Measurements from ENCODE around the gene COL4A6.

The COL4A6 gene

DNA sequence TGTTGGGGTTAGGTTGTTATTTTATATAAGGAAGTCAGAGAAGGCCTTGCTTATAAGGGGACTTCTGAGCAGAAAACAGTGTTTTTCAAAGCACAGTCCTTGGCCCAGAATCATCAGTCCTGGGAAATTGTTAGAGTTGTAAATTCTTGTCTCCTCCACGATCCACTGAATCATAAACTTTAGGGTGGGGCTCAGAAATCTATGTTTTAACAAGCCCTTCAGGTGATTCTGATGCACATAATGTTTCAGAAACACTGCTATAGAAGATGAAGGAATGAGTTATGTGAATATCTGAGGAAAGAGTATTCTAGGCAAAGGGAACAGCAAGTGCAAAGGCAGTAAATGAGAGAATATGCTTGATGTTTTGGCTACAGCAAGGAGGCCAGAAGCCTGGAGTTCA, 121.8 kb downstream of the COL4A6 start:
- DNase-seq: no peak

DNA sequence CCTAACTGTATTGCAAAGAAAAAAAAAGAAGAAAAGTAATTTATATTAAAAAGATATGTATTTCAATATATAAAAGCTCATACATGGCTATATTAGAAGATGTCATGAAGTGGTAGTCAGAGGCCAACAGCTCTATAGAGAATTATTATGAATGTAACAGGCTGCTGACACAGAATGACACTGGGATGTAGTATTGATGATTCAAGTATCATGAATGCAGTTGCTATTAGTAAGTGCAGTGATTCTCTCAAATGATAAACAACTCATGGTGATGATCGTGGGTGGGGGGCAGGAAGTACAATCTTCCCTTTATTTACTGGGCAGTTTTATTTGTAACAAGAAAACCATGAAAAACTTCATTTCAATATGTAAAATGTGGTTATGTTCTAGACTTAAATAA, 124.6 kb downstream of the COL4A6 start:
- no peak for DNase-seq

DNA sequence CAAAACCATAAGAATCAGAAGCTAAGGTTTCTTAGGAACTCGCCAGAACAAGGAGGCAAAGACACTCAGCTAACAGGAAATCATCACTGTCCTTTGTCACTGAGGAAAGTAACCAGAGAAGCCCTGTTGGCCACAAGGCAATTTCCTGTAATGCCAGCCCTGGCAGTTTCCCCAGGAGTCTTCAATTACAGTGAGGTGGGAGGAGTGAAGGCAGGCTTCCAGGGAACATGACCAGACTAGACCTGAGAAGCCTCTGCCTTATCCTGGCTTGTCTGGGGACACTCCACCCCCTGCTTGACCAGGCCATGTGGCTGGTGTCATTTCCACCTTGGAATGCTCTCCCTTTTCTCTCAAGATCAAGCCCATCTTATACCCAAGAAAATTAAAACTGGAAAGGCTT, 125.3 kb downstream of the COL4A6 start:
- DNase-seq: no peak

DNA sequence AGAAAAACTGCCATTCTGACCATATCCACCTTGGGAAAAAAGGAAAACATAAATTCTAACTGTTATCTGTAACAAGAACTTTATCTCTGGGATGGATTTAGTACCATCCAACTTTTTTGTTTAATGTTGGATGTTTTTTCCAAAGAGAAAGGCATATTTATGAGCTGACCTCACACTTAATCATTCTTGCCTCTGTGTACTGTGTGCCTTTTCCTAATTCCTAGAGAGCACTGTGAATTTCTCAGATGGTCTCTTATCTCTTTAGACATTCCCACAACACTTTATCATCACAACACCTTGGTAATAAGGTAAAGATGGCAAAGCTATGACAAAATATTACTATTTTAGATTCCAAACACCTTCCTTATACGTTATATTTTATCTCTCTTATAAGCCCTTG, 126.2 kb downstream of the COL4A6 start:
- no peak for DNase-seq

DNA sequence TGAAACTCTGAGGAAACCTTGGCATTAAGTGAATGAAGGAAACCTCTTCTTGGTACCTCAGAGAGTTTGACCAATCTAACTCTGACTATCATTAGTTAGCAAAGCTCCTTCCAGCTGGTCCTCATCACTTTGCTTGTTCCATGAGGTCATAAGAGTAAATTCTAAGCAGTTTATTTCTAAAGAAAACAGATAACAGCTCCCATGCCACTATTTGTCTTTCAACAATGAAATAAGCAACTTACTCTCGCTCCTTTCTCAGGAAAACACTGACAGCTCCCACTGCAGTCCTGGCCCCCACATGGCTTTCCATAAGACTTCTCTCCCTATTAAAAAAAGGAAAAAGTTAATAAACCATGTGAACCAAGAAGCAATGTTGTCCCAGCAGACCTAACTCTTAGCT, 127.7 kb downstream of the COL4A6 start:
- no peak for DNase-seq

DNA sequence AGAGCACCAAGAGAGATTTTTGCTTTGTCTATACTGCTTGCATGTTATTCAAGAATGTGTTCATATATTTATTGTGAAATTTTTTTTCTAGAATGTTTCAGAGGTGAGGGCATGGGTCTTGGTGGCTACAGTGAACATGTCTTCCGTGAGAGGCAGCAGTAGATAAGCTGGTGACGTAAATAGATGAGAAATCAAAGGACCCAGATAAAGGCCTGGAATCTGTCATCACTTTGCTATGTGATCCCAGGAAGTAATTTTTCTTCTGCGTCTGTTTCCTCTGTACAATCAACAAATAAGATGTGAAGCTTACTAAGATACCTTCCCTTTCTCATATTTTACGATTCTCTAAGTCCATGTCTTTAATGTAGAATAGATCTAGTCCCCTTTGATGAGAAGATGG, 129.1 kb downstream of the COL4A6 start:
- DNase-seq: no peak

DNA sequence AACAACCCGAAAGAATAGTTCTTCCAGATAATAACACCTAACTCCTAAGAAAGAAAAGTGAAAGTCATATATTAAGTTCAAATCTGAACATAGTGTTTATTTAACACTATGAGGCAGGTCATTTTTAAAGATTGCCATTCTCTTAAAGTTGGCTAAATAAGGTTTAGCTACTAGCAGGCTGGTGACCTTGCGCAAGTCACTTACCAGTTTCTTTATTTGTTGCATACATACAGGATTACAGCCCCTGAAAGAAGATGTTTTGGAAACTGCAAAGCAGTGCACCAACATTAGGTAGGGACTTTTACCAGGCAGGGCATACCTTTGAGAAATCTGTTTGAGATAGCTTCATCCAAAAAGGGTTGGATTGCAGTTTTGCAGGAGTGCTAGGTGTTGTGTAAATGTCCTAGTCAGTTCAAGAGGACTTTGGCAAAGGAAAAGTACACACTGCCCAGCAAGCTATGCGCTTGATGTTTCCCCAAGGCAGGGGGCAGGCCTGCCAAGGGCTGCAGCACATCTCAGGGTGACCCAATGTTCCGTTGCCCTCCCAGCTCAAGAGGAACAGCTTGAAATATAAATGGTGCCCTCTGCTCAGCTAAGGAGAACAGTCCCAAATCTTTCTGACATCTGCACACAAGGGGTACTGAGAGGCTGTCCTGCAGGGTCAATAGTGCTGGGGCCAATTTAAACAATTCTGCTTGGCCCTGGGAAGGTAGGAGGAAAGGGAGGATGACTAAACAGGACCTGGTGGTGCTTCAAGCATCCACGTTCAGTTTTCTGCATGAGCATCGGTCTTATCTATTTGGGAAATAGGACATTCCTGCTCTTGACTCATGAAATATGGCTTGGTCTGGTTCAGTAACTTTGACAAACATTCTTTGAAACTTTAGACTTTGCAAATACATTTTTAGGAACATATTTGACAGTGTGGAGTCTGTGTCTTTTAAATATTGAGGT, 130.8 kb downstream of the COL4A6 start:
- DNase-seq: no peak

DNA sequence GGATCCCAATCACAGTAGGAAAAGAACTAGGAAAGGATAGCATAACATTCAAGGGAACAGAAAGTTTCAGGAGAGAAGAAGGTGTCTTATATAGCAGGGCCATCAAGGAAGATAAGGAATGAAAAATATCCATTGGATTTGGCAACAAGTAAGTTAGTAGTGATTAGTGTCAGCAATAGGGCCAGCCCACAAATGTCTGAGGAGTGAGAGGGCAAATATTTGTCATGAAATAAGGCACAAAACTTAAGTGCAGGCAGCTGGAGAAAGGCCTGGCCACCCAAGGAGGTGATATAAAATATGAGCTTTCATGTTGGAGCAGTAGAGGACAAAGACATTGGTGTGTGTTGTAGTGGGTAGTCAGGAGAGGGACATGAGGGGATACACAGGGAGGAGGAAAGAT, 132.1 kb downstream of the COL4A6 start:
- no peak for DNase-seq

DNA sequence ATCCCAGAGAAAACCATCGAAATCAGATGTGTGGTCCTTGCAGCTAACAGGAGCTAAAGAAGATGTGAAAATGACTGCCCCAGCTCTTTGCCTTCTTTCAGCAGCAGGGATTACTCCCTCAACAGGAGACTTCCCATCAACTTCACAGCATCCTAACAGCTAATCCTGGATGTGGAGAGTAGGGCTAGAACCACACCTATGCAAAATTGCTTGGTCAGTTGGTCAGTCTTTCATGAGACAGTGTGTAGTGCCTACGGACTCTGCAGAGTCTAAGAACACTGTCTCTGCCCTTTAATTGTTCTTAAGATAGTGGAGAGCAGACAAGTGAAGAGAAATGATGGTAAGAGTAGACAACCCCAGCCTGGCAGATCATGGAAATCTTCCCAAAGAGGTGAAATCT, 133.5 kb downstream of the COL4A6 start:
- DNase-seq: no peak

DNA sequence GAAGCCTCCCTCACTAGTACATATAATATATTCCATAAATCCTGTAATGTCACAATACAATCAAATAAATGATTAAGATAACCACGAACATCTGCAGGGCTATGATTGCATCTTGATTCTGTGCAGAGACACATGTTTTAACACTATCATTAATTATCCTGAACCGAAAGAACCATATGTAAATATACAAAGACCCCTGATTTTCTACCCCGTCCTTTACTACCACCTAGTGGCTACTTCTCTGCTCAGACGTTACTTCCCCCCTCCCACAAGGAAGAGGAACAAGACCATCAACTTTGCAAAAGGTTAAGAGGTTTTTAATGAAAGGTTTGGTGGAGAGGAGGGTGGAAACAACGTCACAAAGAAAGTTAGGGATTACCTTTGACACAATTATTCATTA, 134.0 kb downstream of the COL4A6 start:
- DNase-seq: no peak

DNA sequence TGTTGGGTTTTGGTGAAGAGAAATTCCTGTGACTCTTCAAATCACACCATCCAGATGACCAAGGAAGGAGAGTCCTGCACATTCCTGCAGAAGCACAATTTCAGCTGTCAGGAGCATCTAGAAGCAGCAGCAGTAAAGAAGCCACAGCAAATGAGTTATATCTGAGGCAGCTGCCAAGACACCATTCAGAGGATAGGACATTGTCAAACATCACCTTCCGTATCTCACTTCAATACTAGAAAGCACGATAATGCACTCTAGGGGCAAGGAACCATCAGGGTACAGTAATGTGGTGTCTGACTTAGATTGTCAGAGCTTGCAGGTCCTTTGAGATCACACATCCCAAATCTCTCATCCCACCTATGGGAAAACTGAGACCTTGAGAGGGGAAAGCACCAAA, 134.5 kb downstream of the COL4A6 start:
- no peak for DNase-seq

DNA sequence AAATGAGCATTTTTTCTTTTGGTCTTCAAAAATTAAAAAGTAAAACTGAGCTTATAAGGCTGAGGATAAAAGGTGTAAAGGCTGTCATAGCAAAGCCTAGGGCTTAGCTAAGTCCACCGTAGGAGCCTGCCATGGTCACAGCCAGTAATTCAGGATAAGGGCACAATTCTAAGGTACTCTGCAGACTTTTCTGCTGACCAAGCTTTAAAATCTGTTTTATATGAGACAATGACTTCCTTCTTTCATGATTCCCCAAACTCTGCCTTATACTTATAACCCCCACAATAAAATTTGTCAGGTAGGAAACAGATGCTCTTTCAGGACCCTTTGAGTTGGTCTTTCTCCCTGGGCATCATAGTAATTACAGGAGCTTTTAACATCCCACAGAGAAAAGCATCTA, 138.5 kb downstream of the COL4A6 start:
- DNase-seq: no peak

DNA sequence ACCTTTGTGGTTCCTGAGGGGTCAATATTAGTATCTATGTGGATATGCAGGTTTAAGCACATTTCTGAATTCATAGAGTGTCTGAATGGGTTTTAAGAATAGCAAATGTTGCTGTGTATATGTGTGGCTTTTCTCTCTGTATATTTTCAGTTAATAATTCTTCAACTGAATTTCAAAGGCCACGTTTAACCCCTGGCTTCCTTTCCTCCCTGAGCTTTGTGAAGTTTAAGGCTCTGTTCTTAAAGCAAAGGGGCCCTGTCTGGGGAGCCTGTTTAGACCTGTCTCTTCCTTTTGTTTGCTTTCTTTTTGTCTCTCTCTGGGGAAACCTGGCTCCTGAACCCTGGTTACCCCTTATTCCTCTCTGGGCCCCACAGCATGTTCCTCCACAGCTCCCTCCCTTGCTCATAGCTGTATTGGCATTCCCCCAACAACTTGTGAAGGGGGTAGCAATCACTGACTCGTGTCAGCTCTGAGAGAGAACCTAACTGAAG, 139.1 kb downstream of the COL4A6 start:
- DNase-seq: no peak

DNA sequence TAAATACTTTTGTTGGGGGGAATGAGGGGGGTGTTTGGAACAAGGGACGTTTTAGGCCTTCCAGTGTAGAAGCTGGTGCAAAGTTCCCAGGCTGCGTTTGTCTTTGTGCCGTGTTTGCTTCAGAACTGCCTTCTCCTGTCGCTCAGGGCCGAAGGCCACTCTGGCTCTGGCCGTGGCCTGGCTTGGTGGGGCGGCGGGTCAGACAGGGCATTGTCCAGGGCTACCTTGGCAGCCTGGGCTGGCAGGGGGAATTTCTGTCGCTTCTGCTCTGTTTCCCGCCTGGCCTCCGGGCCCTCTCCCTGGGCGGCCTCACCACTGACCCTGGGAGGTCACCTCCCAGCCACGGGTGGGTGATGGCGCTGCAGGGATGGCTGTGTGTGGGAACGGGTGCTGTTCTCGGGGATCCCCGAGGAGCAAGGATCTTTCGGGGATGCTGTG, 140.0 kb downstream of the COL4A6 start:
- no peak for DNase-seq

DNA sequence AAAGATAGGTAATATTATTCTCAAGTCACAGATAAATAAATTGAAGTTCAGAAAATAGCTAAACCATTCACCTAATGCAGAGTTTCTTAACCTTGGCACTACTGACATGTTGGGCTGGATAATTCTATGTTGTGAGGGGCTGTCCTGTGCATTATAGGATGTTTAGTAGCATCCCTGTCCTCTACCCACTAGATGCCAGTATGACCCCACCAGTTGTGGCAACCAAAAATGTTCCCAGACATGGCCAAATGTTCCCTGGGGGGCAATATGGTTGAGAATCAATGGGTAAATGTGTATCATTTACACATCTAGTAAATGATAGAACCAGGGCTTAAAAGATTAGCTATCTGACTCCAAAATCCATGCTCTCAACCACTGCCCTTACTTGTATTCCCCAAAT, 140.9 kb downstream of the COL4A6 start:
- no peak for DNase-seq

DNA sequence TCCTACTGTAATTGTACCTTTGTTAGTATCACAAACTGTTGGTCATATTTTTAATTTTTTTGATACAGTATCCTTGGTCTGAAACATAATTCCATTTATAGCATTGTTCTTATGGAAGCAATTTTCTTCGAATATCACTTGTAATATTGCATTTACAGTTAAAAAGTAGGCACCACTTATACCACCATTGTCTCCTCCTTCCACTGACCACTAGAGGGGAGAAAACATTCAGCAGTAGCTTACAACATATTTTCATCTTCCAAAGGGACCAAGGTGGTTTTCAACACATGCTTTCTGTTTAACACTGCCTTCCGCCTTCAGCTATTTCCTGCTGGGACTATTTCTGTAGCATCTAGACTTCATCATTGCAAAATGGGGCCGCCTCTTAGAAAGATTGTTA, 146.2 kb downstream of the COL4A6 start:
- DNase-seq: no peak

DNA sequence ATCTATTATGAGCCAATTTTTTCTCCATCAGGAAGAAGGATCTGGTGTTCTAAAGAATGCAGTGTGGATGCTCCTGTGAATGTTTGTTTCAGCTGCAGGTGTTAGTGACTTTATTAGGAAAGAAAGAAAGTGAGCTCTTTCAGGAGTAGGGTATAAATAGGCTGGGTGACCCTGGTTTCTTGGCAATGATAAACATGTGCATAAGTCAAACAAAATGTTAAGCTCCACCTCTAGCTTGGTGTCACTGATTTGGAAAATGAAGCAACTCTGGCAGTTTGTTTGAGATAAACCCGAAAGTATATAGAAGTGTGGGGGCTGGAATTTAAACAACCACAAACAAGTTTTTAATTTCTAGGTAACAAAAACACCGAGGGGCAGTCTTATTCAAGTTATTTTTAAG, 152.3 kb downstream of the COL4A6 start:
- no peak for DNase-seq

DNA sequence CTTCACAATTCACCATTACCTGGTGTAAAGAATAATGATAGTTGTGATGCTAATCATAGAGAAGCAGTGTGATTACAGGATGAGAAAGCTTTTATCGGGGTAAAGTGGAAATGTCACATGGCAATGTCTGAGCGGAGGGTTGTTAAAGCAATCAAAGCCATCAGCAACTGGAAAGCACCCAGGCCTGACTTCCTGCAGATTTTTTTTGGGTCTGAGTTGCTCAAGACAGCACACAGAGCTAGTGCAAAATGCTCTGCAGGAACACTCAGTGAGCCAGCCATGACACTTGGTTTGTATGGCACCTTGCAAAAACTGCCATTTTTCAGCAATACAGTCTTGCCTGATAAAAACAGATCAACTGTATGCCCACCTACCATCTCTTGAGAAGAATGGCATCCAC, 152.9 kb downstream of the COL4A6 start:
- DNase-seq: no peak

DNA sequence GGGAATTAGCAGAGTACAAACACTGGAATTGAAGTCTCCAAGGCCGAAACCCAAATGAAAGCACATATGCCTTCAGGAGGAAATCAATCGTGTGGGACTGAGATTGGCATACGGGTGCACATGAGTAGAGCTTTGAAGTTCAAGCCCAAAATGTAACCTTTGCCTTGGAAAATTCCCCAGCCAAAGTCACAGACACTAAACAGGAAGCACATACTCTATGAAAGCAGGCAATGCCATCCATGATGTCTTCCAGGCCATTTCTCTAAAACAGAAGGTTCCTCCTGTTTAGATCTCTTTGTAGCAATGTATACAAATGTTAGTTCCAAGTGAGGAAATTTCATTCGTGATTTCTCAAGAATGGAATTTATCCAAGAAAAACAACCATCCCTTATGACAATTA, 162.5 kb downstream of the COL4A6 start:
- DNase-seq: no peak

DNA sequence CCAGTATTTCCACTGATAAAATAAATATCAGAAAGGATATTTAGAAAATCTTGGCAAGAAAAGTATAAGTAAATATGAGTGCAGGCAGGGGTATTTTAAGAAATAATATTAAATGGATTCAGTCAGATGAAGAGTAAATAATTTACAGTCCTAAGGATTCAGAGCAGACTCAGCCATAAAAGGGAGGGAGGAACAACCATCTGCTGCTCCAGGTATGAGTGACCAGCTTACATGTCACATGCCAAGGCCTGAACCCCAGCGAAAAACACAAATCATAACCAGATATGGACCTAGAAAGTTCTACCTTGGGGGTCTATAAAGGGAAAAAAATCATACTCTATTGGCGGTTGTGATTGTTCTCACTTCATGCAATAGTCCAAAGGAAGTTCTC, 166.8 kb downstream of the COL4A6 start:
- no peak for DNase-seq

DNA sequence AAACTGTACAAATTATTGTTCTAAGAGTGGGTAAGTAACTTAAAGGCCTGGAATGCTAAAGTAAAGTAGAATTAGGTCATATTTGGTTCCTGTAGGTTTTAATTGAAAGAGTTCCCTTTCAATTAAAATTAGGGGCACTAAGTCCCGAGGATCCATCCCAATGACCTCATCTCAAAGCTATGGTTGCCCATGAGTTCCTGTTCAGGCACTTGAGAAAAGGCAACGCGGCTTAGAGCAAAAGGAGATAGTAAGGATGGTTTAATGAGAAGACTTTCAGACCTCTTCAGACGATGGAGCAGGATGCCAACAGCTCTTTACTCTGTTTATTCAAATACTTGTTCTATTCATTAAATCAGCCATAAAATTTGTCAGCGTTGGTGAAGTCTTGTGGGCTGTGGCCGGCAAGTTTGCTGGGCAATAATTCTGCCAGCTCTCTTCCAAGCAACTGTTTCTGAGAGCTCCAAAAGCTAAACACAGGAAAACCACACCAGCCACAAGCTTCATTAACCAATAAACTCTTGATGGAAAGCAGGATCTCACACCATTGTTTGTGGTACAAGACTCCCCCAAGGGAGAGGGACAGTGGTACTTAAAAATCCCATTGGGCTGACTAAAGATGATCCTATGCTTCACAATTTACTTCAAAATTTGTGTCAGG, 167.4 kb downstream of the COL4A6 start:
- no peak for DNase-seq

DNA sequence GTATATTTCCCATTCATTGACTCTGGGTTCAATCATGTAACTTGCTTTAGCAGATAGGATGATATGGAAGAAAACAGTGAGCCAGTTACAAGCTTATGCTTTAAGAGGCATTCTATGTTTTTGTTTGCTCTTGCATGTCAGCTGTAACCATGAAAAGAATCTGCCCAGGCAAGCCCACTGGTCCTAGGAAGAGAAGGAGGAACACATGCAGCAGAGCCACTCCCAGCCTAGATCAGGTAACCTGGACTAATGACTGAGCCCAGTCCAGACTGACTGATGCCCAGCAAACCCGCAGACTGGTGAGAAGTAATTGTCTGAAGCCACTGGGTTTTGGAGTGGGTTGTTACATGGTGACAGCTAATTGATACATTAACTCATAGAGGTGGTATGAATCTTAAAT, 167.9 kb downstream of the COL4A6 start:
- no peak for DNase-seq

DNA sequence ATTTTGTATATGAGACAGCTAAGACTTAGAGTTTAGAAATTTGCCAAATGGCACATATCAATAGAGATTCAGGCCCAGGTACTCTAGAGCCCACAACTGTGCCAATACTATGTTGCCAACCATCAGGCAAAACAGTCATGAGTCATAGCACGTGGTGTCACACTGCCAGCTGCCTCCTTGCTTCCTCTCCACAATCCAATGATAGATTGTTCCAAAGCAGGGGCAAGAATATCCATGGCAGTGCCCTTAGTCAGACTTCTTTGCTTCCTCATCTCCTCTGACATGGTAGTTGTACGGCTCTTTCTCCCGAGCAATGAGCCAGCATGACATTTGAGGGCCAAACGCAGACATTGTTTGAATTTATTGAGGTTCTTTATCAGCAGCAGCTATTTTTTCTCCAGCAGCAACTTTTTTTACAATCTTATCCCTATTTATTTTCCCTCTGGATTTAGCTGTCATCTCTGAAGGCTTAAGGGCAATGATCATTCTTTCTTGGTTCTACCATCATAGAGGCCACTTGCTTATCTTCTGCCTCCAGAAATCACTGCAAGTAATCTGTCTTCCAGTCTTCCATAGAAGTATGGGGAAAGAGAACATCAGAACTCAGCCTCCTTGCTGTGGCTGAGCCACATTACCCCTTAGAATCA, 169.7 kb downstream of the COL4A6 start:
- no peak for DNase-seq

DNA sequence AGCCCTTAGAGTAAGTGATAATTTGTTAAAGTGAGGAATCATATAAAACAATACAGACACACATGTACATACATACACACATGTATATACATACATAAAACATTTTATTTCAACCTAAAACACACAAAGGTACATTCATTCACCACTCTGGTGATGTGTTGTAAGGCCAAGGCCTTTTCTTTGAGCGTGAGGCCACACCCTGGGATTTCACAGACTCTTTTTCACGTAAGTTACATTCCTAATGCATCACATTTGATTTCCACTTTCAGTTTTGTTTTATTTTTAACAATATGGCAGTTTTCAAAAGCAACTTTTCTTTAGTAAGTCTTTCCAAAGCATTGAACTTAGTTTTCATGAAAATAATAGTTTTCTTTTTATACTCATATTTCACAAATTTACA, 170.7 kb downstream of the COL4A6 start:
- no peak for DNase-seq

All from activated naive CD4-positive, alpha-beta T cell treated with anti-CD3 and anti-CD28 coated beads, Interleukin-2, amount 50 U/mL, for 16 hours (primary cell).